HL-60 (cell line): ENCODE measurements around the gene LRFN2.

Source experiments
- DNase-seq, 2 experiments: peaks; one replicate each; pipeline ENCODE4 v3.0.0-alpha.2; 2010 to 2020; ENCODE audit warnings: low read depth in 1 of 2, low spot score in 1 of 2
- H3K27ac ChIP-seq: fragments of 250-450 bp; sonication (Bioruptor Pico); replicated peaks from 2 replicates; pipeline ENCODE4 v1.5.1; 2020; ENCODE audit warnings: mild to moderate bottlenecking, moderate library complexity
- H3K27me3 ChIP-seq: fragments of 250-450 bp; sonication (Bioruptor Pico); 2 replicates; pipeline ENCODE4 v1.5.1; 2021; ENCODE audit warnings: mild to moderate bottlenecking, moderate library complexity; ENCODE audit not compliant: insufficient read depth, poor library complexity, severe bottlenecking
- H3K4me3 ChIP-seq: replicated peaks from 2 replicates; pipeline ENCODE4 v1.5.1; 2011; ENCODE audit warnings: mild to moderate bottlenecking, control low read depth, low read length; ENCODE audit not compliant: insufficient read depth
- GABPA ChIP-seq: IDR thresholded peaks from 2 replicates; pipeline ENCODE4 v1.6.1; 2012; ENCODE audit warnings: low read depth
- POLR2AphosphoS5 ChIP-seq: IDR thresholded peaks from 2 replicates; pipeline ENCODE4 v1.6.1; 2012; ENCODE audit warnings: low read depth
- SPI1 ChIP-seq: IDR thresholded peaks from 2 replicates; pipeline ENCODE4 v1.6.1; 2012; ENCODE audit warnings: low read depth, mild to moderate bottlenecking, borderline replicate concordance
- TF ChIP-seq, protein P1 (sequence below): IDR thresholded peaks from one replicate; pipeline ENCODE4 v1.5.1; 2011; ENCODE audit warnings: low read length, control low read depth, inconsistent platforms; ENCODE audit not compliant: insufficient read depth
- TF ChIP-seq, protein P2 (sequence below): IDR thresholded peaks from 2 replicates; pipeline ENCODE4 v1.6.1; 2012; ENCODE audit warnings: low read depth; ENCODE audit not compliant: insufficient replicate concordance

The LRFN2 gene

DNA sequence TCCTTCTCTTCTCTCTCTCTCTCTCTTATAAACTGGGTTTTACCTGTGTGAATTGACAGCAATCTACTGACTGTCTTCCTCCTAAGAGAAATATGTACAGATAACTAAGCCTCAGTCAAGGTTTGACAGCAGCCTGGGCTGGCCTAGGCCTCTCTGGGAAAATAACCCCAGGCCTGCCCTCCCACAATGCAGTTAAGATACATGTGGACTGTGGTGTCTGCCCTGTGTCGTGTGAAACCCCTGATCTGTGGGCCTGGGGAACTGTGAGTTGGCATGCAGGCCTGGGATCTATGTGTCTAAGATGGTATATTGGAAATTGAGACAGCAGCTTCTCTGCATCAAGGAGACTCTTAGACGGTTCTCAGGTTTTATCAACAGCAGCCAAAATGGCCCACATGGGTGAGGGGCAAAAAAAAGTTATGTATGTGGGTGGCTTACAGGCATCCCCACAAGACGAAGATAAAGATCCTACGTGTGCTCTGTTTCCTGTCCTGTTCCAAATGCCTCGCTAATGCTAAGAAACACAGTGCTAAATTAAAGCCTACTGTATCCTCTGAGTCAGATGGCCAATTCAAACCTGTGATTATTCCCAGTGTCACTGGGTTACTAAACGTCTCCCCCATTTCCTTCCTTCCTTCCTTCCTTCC lies 19.0 kb downstream of the LRFN2 start:
- DNase-seq, result no peak
- Histone ChIP-seq H3K27me3 (no peaks in the 10 kb centered on the region), H3K4me3 (no peak overlapping the region), H3K27ac (no peak overlapping the region)
- TF ChIP-seq, protein P1, sequence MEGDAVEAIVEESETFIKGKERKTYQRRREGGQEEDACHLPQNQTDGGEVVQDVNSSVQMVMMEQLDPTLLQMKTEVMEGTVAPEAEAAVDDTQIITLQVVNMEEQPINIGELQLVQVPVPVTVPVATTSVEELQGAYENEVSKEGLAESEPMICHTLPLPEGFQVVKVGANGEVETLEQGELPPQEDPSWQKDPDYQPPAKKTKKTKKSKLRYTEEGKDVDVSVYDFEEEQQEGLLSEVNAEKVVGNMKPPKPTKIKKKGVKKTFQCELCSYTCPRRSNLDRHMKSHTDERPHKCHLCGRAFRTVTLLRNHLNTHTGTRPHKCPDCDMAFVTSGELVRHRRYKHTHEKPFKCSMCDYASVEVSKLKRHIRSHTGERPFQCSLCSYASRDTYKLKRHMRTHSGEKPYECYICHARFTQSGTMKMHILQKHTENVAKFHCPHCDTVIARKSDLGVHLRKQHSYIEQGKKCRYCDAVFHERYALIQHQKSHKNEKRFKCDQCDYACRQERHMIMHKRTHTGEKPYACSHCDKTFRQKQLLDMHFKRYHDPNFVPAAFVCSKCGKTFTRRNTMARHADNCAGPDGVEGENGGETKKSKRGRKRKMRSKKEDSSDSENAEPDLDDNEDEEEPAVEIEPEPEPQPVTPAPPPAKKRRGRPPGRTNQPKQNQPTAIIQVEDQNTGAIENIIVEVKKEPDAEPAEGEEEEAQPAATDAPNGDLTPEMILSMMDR, result no peak
- TF ChIP-seq POLR2AphosphoS5 (no peak), SPI1 (no peak), GABPA (no peak)
- TF ChIP-seq, protein P2, sequence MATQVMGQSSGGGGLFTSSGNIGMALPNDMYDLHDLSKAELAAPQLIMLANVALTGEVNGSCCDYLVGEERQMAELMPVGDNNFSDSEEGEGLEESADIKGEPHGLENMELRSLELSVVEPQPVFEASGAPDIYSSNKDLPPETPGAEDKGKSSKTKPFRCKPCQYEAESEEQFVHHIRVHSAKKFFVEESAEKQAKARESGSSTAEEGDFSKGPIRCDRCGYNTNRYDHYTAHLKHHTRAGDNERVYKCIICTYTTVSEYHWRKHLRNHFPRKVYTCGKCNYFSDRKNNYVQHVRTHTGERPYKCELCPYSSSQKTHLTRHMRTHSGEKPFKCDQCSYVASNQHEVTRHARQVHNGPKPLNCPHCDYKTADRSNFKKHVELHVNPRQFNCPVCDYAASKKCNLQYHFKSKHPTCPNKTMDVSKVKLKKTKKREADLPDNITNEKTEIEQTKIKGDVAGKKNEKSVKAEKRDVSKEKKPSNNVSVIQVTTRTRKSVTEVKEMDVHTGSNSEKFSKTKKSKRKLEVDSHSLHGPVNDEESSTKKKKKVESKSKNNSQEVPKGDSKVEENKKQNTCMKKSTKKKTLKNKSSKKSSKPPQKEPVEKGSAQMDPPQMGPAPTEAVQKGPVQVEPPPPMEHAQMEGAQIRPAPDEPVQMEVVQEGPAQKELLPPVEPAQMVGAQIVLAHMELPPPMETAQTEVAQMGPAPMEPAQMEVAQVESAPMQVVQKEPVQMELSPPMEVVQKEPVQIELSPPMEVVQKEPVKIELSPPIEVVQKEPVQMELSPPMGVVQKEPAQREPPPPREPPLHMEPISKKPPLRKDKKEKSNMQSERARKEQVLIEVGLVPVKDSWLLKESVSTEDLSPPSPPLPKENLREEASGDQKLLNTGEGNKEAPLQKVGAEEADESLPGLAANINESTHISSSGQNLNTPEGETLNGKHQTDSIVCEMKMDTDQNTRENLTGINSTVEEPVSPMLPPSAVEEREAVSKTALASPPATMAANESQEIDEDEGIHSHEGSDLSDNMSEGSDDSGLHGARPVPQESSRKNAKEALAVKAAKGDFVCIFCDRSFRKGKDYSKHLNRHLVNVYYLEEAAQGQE, result no peak

DNA sequence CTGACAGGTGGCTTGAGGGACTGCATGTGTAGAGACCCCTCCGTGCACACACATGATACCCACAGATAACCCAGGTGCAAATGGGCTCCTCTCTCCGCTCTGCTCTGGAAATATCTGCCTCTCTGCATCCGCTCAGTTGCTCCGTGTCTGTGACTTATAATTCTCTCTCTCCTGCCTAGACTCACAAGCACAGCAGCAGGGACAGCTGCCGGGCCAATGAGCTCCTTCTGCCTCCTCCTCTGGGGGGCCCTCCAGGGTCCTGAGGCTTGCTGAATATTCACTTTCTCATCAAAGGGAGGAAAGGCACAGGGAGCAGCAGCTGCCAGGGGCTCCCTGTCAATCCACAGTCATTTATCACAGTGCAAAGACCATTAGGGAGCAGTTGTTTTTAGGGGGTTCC lies 24.1 kb downstream of the LRFN2 start:
- TF ChIP-seq, protein P2, result no peak
- TF ChIP-seq POLR2AphosphoS5 (no peak), SPI1 (no peak), GABPA (no peak)
- TF ChIP-seq, protein P1, result no peak
- no peak overlapping the region for H3K27ac ChIP-seq
- no peak overlapping the region for H3K4me3 ChIP-seq
- H3K27me3 ChIP-seq, result no peaks in the 10 kb centered on the region
- DNase-seq, result no peak

DNA sequence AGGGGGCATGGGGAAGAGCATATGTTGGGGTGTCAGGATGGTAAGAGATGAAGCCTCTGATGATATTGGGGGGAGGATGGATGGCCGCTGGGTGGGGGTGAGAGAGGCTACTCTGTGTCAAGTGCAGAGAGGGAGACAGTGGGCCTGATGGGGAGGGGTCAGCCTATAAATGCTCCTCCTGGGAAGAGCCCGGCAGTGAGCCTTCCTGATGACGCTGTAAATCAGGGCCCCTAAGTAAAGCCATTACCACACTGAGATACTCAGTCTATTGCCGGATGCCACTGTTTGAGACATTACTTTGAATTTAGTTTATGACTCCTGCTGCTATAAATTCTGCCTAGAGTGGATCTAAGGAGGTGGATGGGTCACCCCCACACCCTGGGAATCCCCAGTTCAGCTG lies 28.1 kb downstream of the LRFN2 start:
- TF ChIP-seq SPI1, result no peak
- no peak for TF ChIP-seq POLR2AphosphoS5
- TF ChIP-seq GABPA, result no peak
- TF ChIP-seq, protein P2, result no peak
- TF ChIP-seq, protein P1, result no peak
- Histone ChIP-seq H3K27me3 (no peaks in the 10 kb centered on the region), H3K27ac (no peak overlapping the region), H3K4me3 (no peak overlapping the region)
- no peak for DNase-seq
